HCT116 (cell line): ENCODE measurements around the gene IFRD1. TPM values are rescaled to one million over a fixed set of nuclear protein-coding genes. Genes with fewer than 3 reads are reported as not detected.
A peak's percentile ranks its signal among the peaks of the same experiment; 100 is the strongest.

Source experiments
- ATAC-seq: fragments of 200-7000 bp; cut with Tn5 transposase; 2 replicates; pipeline ENCODE4 v1.9.1; 2020; ENCODE audit warnings: mild to moderate bottlenecking, moderate library complexity
- Bru-seq: library from RNA; stranded (reverse); fragments of 400-500 nt; gene quantifications from one replicate; lab custom pipeline; 2021; lab: Mats Ljungman, UMichigan
- BruChase-seq, 2 experiments: library from RNA; stranded (reverse); fragments of 400-500 nt; gene quantifications; one replicate each; lab custom pipeline; 2021; lab: Mats Ljungman, UMichigan
- BruUV-seq: library from RNA; stranded (reverse); fragments of 400-500 nt; replicated peaks from 2 replicates; lab custom pipeline; 2021; lab: Mats Ljungman, UMichigan
- CTCF ChIA-PET: fragments of 300-600 bp; sonication (Branson Sonifier 250); formaldehyde crosslinking; loops from one replicate; lab custom pipeline; 2021; ENCODE audit warnings: antibody characterized with exemption; lab: Charles Lee
- POLR2A ChIA-PET: fragments of 300-600, 350-600 bp; sonication (Branson Sonifier 250); formaldehyde crosslinking; loops from one replicate; lab custom pipeline; 2021; ENCODE audit warnings: antibody characterized with exemption; lab: Charles Lee
- RAD21 ChIA-PET, 2 experiments: fragments of 300-600 bp; sonication (Branson Sonifier 250); formaldehyde crosslinking; loops; one replicate each; lab custom pipeline; 2023; ENCODE audit warnings: low total read pairs in 2 of 2; ENCODE audit not compliant: uncharacterized antibody in 2 of 2, unreplicated experiment in 2 of 2, low non-redundant PET in 1 of 2; lab: Charles Lee
- DNase-seq: peaks from one replicate; pipeline ENCODE4 v3.0.0-alpha.2; 2010; ENCODE audit warnings: low read depth, low spot score
- H2AFZ ChIP-seq: fragments of 200-600 bp; shearing (Covaris generic), sonication (generic); 2 replicates; pipeline ENCODE4 v1.6.1; 2017; ENCODE audit warnings: low read depth, mixed run types, mixed read lengths, antibody characterized with exemption, low read length; ENCODE audit not compliant: poor library complexity, severe bottlenecking
- H3K27ac ChIP-seq: 2 replicates; pipeline ENCODE4 v1.5.1; 2012; ENCODE audit warnings: low read depth, low read length
- H3K27me3 ChIP-seq: fragments of 200-600 bp; sonication (generic); 2 replicates; pipeline ENCODE4 v1.6.1; 2016; ENCODE audit warnings: mixed run types, low read length, mixed read lengths; ENCODE audit not compliant: insufficient read depth
- H3K36me3 ChIP-seq, 2 experiments: fragments of 200-500 bp in 1 of 2; fragments of 200-600 bp in 1 of 2; sonication (Bioruptor generic) in 1 of 2; sonication (generic) in 1 of 2; 2 replicates each; pipeline versions ENCODE4 v1.5.1 to v1.6.1; 2014 to 2016; ENCODE audit warnings: low read length in 2 of 2, inconsistent platforms in 1 of 2, mixed read lengths in 1 of 2, mixed run types in 1 of 2; ENCODE audit not compliant: insufficient read depth in 2 of 2, control insufficient read depth in 1 of 2
- H3K4me1 ChIP-seq, 2 experiments: fragments of 200-600 bp in 1 of 2; sonication (generic) in 1 of 2; 2 replicates each; pipeline versions ENCODE4 v1.5.1 to v1.6.1; 2012 to 2017; ENCODE audit warnings: low read length in 2 of 2, inconsistent platforms in 1 of 2, mild to moderate bottlenecking in 1 of 2, mixed read lengths in 1 of 2, mixed run types in 1 of 2, moderate library complexity in 1 of 2; ENCODE audit not compliant: insufficient read depth in 2 of 2, control insufficient read depth in 1 of 2
- H3K4me2 ChIP-seq: fragments of 200-600 bp; sonication (generic); 2 replicates; pipeline ENCODE4 v1.6.1; 2017; ENCODE audit warnings: mixed run types, low read length, mixed read lengths
- H3K4me3 ChIP-seq, 2 experiments: fragments of 200-600 bp in 1 of 2; sonication (generic) in 1 of 2; replicated peaks in 1 of 2; 2 replicates each; pipeline ENCODE4 v1.5.1; 2011 to 2016; ENCODE audit warnings: low read length in 2 of 2, control low read depth in 1 of 2, low read depth in 1 of 2, mild to moderate bottlenecking in 1 of 2, mixed read lengths in 1 of 2, mixed run types in 1 of 2
- H3K79me2 ChIP-seq: fragments of 200-600 bp; sonication (generic); 2 replicates; pipeline ENCODE4 v1.6.1; 2017; ENCODE audit warnings: mild to moderate bottlenecking, mixed run types, low read length, moderate library complexity, mixed read lengths; ENCODE audit not compliant: insufficient read depth
- H3K9ac ChIP-seq: fragments of 200-600 bp; sonication (generic); 2 replicates; pipeline ENCODE4 v1.6.1; 2016; ENCODE audit warnings: low read length, mixed read lengths
- H3K9me2 ChIP-seq: fragments of 200-600 bp; sonication (generic), shearing (Covaris generic); 2 replicates; pipeline ENCODE4 v1.6.1; 2017; ENCODE audit warnings: mixed run types, mild to moderate bottlenecking, moderate library complexity; ENCODE audit not compliant: insufficient read depth
- H3K9me3 ChIP-seq, 2 experiments: fragments of 200-500 bp in 1 of 2; fragments of 200-600 bp in 1 of 2; sonication (Bioruptor generic) in 1 of 2; sonication (generic) in 1 of 2; 2 replicates each; pipeline ENCODE4 v1.6.1; 2014 to 2017; ENCODE audit warnings: low read length in 2 of 2, mixed read lengths in 2 of 2, inconsistent platforms in 1 of 2, low read depth in 1 of 2, mild to moderate bottlenecking in 1 of 2, mixed run types in 1 of 2, moderate library complexity in 1 of 2; ENCODE audit not compliant: control insufficient read depth in 1 of 2, insufficient read depth in 1 of 2
- H4K20me1 ChIP-seq: fragments of 200-600 bp; sonication (generic), shearing (Covaris generic); 2 replicates; pipeline ENCODE4 v1.6.1; 2017; ENCODE audit warnings: mixed run types, mild to moderate bottlenecking, moderate library complexity; ENCODE audit not compliant: insufficient read depth
- ATF3 ChIP-seq: IDR thresholded peaks from 2 replicates; pipeline ENCODE4 v1.6.1; 2012
- EZH2 ChIP-seq: fragments of 200-600 bp; sonication (generic); IDR thresholded peaks from 2 replicates; pipeline ENCODE4 v1.6.1; 2017; ENCODE audit warnings: antibody characterized with exemption, mixed run types
- FOSL1 ChIP-seq: IDR thresholded peaks from 2 replicates; pipeline ENCODE4 v1.6.1; 2012; ENCODE audit warnings: low read depth
- JUND ChIP-seq: IDR thresholded peaks from 2 replicates; pipeline ENCODE4 v1.6.1; 2012
- POLR2A ChIP-seq: IDR thresholded peaks from 2 replicates; pipeline ENCODE4 v1.7.0; 2011; ENCODE audit warnings: borderline replicate concordance; ENCODE audit not compliant: insufficient read depth, insufficient read length; ENCODE audit errors: extremely low read depth
- POLR2AphosphoS5 ChIP-seq: IDR thresholded peaks from 2 replicates; pipeline ENCODE4 v1.6.1; 2011; ENCODE audit warnings: mild to moderate bottlenecking, low read depth, low read length, moderate library complexity
- RAD21 ChIP-seq: IDR thresholded peaks from 2 replicates; pipeline ENCODE4 v1.6.1; 2012; ENCODE audit warnings: low read depth, mild to moderate bottlenecking
- SIN3A ChIP-seq: IDR thresholded peaks from 2 replicates; pipeline ENCODE4 v1.6.1; 2012; ENCODE audit warnings: low read depth
- SP1 ChIP-seq: IDR thresholded peaks from 2 replicates; pipeline ENCODE4 v1.6.1; 2012; ENCODE audit warnings: low read depth
- YY1 ChIP-seq: IDR thresholded peaks from 2 replicates; pipeline ENCODE4 v1.6.1; 2011; ENCODE audit warnings: low read length, low read depth, moderate library complexity, mild to moderate bottlenecking; ENCODE audit not compliant: insufficient replicate concordance; ENCODE audit errors: extremely low read depth
- ZFX ChIP-seq: fragments of 450-650 bp; IDR thresholded peaks from 2 replicates; pipeline ENCODE4 v1.6.1; 2017
- intact Hi-C: fragments of 100-400 bp; cut with micrococcal nuclease; formaldehyde crosslinking; loops from 2 replicates; pipeline ENCODE4 v1.10.0; 2022
- long read RNA-seq: library from polyadenylated mRNA; unstranded; transcript quantifications from one replicate; pipeline ENCODE4 v2.0.0, GENCODE V29; 2021; ENCODE audit not compliant: unreplicated experiment
- polyA plus RNA-seq: library from polyadenylated mRNA; unstranded; fragments of >200 nt; gene quantifications from 2 replicates; pipeline ENCODE4 v1.2.1, GENCODE V29; 2012; ENCODE audit warnings: missing spikeins
- total RNA-seq: library from RNA; stranded (reverse); gene quantifications from one replicate; pipeline ENCODE4 v1.2.1, GENCODE V29; 2021; ENCODE audit not compliant: unreplicated experiment
- TF ChIP-seq, protein P1 (sequence below): IDR thresholded peaks from 2 replicates; pipeline ENCODE4 v1.6.1; 2012

Gene IFRD1, protein sequence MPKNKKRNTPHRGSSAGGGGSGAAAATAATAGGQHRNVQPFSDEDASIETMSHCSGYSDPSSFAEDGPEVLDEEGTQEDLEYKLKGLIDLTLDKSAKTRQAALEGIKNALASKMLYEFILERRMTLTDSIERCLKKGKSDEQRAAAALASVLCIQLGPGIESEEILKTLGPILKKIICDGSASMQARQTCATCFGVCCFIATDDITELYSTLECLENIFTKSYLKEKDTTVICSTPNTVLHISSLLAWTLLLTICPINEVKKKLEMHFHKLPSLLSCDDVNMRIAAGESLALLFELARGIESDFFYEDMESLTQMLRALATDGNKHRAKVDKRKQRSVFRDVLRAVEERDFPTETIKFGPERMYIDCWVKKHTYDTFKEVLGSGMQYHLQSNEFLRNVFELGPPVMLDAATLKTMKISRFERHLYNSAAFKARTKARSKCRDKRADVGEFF
- 43.6 TPM for total RNA-seq
- polyA plus RNA-seq, result 17.2 and 26.3 TPM in 2 replicates
- percentile 91 among the genes with signal in this experiment for Bru-seq, nascent RNA
- BruChase-seq, experiment 1, labeled RNA remaining after a 6-hour chase, result percentile 90 among the genes with signal in this experiment
- BruChase-seq, experiment 2, labeled RNA remaining after a 2-hour chase, result percentile 88 among the genes with signal in this experiment
- long read RNA-seq, transcript IFRD1-202 (12 exons, 2,290 nt), result major isoform, 74 of 98 reads
- long read RNA-seq, partial matches to known transcripts, result 3 of 98 reads
- long read RNA-seq, other reads (novel, unspliced or antisense), result 18 of 98 reads

DNA sequence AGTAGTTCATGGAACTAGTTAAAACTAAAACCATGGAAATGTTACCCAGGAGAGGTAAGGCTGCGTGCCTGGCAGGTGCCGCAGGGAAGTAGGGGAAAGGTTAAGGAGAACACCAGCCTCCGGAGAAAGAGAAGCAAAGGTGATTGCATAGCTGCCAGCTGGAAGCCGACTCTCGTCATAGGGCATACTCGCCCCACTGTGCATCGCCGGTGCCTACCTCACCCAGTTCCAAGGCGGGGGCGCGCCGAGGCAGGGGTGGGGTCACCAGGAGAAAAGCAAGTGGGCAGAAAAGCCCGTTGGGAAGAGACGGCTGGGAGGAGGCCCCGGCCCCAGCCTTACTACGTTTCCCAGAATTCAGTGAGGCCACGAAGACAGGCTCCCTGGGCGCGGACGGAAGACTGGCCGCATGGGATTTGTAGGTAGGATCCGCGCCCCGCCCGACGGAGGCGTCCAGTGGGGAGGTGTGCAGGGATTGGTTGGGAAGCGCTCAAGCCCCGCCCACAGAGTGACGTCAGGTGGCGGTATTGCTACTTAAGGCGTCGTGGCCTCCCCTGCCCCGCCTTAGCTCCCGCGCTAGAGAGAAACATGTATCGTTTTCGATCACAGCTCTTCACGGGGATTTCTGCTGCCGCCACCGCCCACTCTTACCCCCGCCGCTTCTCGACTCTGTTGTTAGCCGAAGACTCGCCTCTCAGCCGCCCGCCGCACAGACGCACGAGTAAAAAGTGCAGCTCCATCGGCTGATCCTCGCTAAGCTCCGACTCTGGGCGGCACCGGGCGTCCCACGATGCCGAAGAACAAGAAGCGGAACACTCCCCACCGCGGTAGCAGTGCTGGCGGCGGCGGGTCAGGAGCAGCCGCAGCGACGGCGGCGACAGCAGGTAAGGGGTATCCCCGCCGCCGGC, at the start of gene IFRD1:
Gene IFRD1 (plus strand): TSS at position 559 of the 905 bp plus-strand sequence. CDS start 229 bp downstream, at position 788.
- Histone ChIP-seq H3K27me3 (no peaks in the 10 kb centered on the region), H3K79me2 (peaks cover 47% of the 10 kb centered on the region), H2AFZ (peak within 1 kb of the TSS; percentile 27), H3K36me3 (no peaks in the 10 kb centered on the region), H3K4me3 (peak within 1 kb of the TSS; percentile 94 to 97), H3K27ac (peak within 1 kb of the TSS; percentile 77), H3K9me2 (no peaks in the 10 kb centered on the region), H3K4me2 (peak within 1 kb of the TSS; percentile 90), H4K20me1 (no peaks in the 10 kb centered on the region), H3K4me1 (peaks cover 18 to 32% of the 10 kb centered on the region in 2 experiments), H3K9ac (peak within 1 kb of the TSS; percentile 97), H3K9me3 (no peaks in the 10 kb centered on the region)
- peak; percentile 95 for DNase-seq
- ChIA-PET POLR2A (interaction anchor here (0.7 to 3.1 kb wide), 22 partner anchors 9 to 697 kb away, joined by 3 to 27 read pairs (median 4); partner anchors contain the start of gene LSMEM1), RAD21 (interaction anchor here in 1 of 2 experiments (0.6 kb wide), 1 partner anchor 23 kb away, joined by 4 read pairs; no protein-coding TSS in a partner anchor), CTCF (no interaction called here)
- no TSS peak for BruUV-seq
- peak; percentile 86 for ATAC-seq
- 0 out of 2 replicates have a peak, but pooled peaks have one; percentile 3 for TF ChIP-seq ZFX
- peak; percentile 84 for TF ChIP-seq SP1
- no peak for TF ChIP-seq RAD21
- TF ChIP-seq YY1, result peak; percentile 8
- TF ChIP-seq POLR2AphosphoS5, result peak; percentile 99
- no peak for TF ChIP-seq JUND
- no peak for TF ChIP-seq ATF3
- TF ChIP-seq POLR2A, result peak; percentile 98
- TF ChIP-seq FOSL1, result no peak
- TF ChIP-seq, protein P1, sequence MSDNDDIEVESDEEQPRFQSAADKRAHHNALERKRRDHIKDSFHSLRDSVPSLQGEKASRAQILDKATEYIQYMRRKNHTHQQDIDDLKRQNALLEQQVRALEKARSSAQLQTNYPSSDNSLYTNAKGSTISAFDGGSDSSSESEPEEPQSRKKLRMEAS, result no peak
- TF ChIP-seq EZH2, result no peak
- no peak for TF ChIP-seq SIN3A
- intact Hi-C loops, result loop anchor here (2.0 kb wide), 1 partner anchor 245 kb away; no protein-coding TSS in a partner anchor
